Sigmoid colon (tissue), 7 donors: Measurements from ENCODE around the gene GABRB3. TPM values are rescaled to one million over a fixed set of nuclear protein-coding genes. Genes with fewer than 3 reads are reported as not detected.

Source experiments
- DNase-seq: peaks from one replicate; pipeline ENCODE4 v3.0.0-alpha.2; 2019
- H3K27ac ChIP-seq, 4 donors: fragments of 200-600 bp; sonication (generic); one replicate each; pipeline ENCODE4 v1.5.1; 2016 to 2019; ENCODE audit warnings: mild to moderate bottlenecking in 1 of 4
- H3K27me3 ChIP-seq, 3 donors: fragments of 200-600 bp; sonication (generic); one replicate each; pipeline ENCODE4 v1.5.1; 2019; ENCODE audit warnings: mild to moderate bottlenecking in 1 of 3
- H3K36me3 ChIP-seq, 4 donors: fragments of 200-600 bp; sonication (generic); one replicate each; pipeline ENCODE4 v1.5.1; 2016 to 2019
- H3K4me1 ChIP-seq, 4 donors: fragments of 200-600 bp; sonication (generic); one replicate each; pipeline ENCODE4 v1.5.1; 2017 to 2019
- H3K4me3 ChIP-seq, 4 donors: fragments of 200-600 bp; sonication (generic); one replicate each; pipeline ENCODE4 v1.5.1; 2017 to 2019; ENCODE audit warnings: mild to moderate bottlenecking in 2 of 4, moderate library complexity in 1 of 4
- H3K9me3 ChIP-seq, 4 donors: fragments of 200-600 bp in 3 of 4; sonication (generic) in 3 of 4; one replicate each; pipeline versions ENCODE4 v1.5.1 to v1.6.1; 2013 to 2019
- EP300 ChIP-seq, 4 donors: sonication (generic); formaldehyde crosslinking; IDR thresholded peaks; one replicate each; pipeline ENCODE4 v1.6.1; 2017; ENCODE audit warnings: antibody characterized with exemption in 4 of 4
- POLR2A ChIP-seq, 2 donors: fragments of 450-650 bp; IDR thresholded peaks; one replicate each; pipeline ENCODE4 v1.6.1; 2016; ENCODE audit warnings: antibody characterized with exemption in 2 of 2, mild to moderate bottlenecking in 2 of 2, moderate library complexity in 2 of 2
- POLR2AphosphoS5 ChIP-seq, 4 donors: sonication (generic); formaldehyde crosslinking; IDR thresholded peaks; one replicate each; pipeline ENCODE4 v1.6.1; 2017; ENCODE audit warnings: antibody characterized with exemption in 4 of 4
- WGBS, 2 donors: extraction: QIAGEN DNeasy Blood & Tissue Kit; methylation state at CpG; one replicate each; pipeline ENCODE4 v1.1.7; 2013; 5-methylcytosine and 5-hydroxymethylcytosine counted together
- intact Hi-C: fragments of 100-400 bp; cut with DNase I; formaldehyde crosslinking; loops from one replicate; pipeline ENCODE4 v1.15.1; 2023
- polyA plus RNA-seq, 3 donors: library from polyadenylated mRNA; stranded (reverse); fragments of 200-250 nt; gene quantifications; one replicate each; pipeline ENCODE4 v1.2.3, GENCODE V29; 2013
- total RNA-seq, 4 donors: library from RNA; depleted of rRNA; stranded (reverse); fragments of >200 nt; gene quantifications; one replicate each; pipeline ENCODE4 v1.1.0, GENCODE V29; 2016
- TF ChIP-seq, protein P1 (sequence below), 4 experiments: fragments of 450-650 bp in 3 of 4; fragments of 200-600 bp in 1 of 4; IDR thresholded peaks; one replicate each; pipeline ENCODE4 v1.5.1; 2016 to 2019; ENCODE audit warnings: antibody characterized with exemption in 4 of 4, mild to moderate bottlenecking in 3 of 4, moderate library complexity in 2 of 4
- donor health status: healthy with polysubstance abuse.
- donor health status: Bipolar disorder and iron deficiency.
- donor health status: healthy.

The GABRB3 gene
- total and polyA plus RNA-seq, 7 donors, result 0.23 to 4.6 (median 1.0) TPM

DNA sequence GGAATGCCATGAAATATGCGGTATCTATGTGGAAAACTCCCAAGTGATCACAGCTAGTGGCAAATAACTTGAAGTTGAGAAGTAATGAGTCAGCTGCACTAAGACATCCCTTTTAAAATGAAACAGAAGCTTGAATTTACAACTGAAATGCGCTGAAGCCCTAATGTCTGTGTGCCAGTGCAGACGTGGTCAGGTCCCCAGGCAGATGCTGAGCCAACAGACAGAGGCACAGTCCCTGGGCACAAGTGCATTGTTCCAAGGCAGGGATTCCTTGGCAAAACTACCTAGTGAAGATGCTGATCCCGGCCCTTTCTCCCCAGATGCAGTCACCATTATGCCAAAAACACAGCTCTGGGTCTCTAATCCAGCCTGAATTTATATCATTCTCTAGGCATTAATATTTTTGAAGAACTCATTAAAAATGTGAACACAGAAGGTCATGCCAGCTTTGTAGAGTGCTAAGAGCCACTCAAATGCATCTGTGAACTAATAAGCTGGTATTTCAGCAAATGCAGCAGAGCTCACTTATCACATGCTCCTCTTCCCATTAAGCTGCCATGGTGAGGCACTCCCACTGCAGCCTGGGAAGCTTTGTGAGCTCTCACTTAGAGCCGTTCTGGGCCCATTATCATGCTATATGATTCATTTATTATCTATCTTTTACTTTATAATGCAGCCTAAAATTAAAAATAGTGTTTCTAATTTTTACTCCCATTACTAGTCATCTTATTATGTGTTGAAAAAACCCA is 200.1 kb downstream of the GABRB3 start:
- TF ChIP-seq POLR2A (IDR thresholded peaks at IDR 0.05) (no peak), EP300 (IDR thresholded peaks at IDR 0.05) (no peak), POLR2AphosphoS5 (IDR thresholded peaks at IDR 0.05) (no peak)
- TF ChIP-seq, protein P1, sequence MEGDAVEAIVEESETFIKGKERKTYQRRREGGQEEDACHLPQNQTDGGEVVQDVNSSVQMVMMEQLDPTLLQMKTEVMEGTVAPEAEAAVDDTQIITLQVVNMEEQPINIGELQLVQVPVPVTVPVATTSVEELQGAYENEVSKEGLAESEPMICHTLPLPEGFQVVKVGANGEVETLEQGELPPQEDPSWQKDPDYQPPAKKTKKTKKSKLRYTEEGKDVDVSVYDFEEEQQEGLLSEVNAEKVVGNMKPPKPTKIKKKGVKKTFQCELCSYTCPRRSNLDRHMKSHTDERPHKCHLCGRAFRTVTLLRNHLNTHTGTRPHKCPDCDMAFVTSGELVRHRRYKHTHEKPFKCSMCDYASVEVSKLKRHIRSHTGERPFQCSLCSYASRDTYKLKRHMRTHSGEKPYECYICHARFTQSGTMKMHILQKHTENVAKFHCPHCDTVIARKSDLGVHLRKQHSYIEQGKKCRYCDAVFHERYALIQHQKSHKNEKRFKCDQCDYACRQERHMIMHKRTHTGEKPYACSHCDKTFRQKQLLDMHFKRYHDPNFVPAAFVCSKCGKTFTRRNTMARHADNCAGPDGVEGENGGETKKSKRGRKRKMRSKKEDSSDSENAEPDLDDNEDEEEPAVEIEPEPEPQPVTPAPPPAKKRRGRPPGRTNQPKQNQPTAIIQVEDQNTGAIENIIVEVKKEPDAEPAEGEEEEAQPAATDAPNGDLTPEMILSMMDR (IDR thresholded peaks at IDR 0.05), result no peak
- peaks cover 0 to 9% (median 0%) of the 10 kb centered on the region in 4 donors for H3K9me3 ChIP-seq
- H3K36me3 ChIP-seq, result no peaks in the 10 kb centered on the region
- no peak overlapping the region for H3K27ac ChIP-seq
- WGBS, 2 donors, result 70 to 82% methylated on average over 5 of the region's 5 CpGs
- intact Hi-C loops, result no loop called here
- DNase-seq, result no peak
- H3K4me3 ChIP-seq, result no peak overlapping the region
- H3K27me3 ChIP-seq, result no peaks in the 10 kb centered on the region
- H3K4me1 ChIP-seq, result no peaks in the 10 kb centered on the region

DNA sequence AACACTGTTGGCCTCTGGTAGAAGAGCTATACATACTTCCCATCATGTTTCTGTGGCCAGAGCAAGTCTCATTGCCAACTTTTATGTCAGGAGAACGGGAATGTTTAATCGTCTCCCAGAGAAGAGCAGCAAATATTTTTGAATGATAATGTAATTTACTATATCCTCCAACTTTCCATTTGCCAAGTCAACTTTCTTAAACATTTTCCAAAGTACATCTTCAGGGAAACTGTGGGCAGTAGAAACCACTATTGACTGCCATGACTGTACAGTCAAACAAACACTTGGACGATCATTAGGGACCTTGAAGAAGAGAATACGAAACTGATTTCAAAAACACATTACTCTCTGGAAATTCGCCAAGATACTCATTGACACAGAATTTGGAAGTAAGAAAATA is 201.5 kb downstream of the GABRB3 start:
- no peak for DNase-seq
- H3K36me3 ChIP-seq, result no peaks in the 10 kb centered on the region
- H3K4me3 ChIP-seq, result no peak overlapping the region
- 84 to 87% methylated on average over 5 of the region's 5 CpGs for WGBS, 2 donors
- H3K27me3 ChIP-seq, result no peaks in the 10 kb centered on the region
- intact Hi-C loops, result no loop called here
- TF ChIP-seq EP300 (IDR thresholded peaks at IDR 0.05) (no peak), POLR2AphosphoS5 (IDR thresholded peaks at IDR 0.05) (no peak), POLR2A (IDR thresholded peaks at IDR 0.05) (no peak)
- TF ChIP-seq, protein P1 (IDR thresholded peaks at IDR 0.05), result no peak
- no peak overlapping the region for H3K27ac ChIP-seq
- no peaks in the 10 kb centered on the region for H3K4me1 ChIP-seq
- peaks cover 0 to 9% (median 0%) of the 10 kb centered on the region in 4 donors for H3K9me3 ChIP-seq

DNA sequence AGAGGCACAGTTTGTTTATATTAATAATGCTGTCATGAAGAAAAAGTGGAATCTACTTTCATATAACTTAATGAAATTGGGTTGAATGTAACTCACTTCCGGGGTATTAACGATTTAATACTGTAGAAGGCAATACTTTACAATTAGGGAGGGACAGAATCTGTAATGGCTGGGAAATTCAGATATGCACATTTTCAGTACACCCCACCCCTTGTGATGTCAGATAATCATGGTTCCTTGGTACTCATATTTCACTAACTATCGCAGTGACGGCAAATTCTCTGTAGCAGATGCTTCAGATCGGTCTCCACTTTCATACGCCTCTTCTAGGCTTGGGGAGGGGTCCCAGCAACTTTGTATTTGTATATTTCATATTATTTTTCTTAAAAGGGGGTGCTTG is 207.3 kb downstream of the GABRB3 start:
- no peak for DNase-seq
- Histone ChIP-seq H3K27me3 (no peaks in the 10 kb centered on the region), H3K36me3 (no peaks in the 10 kb centered on the region), H3K9me3 (peaks cover 0 to 10% (median 0%) of the 10 kb centered on the region in 4 donors), H3K4me3 (no peak overlapping the region), H3K4me1 (no peaks in the 10 kb centered on the region), H3K27ac (no peak overlapping the region)
- intact Hi-C loops, result no loop called here
- WGBS, 2 donors, result 93 to 94% methylated on average over 6 of the region's 6 CpGs
- TF ChIP-seq EP300 (IDR thresholded peaks at IDR 0.05), result no peak
- no peak for TF ChIP-seq POLR2A (IDR thresholded peaks at IDR 0.05)
- TF ChIP-seq POLR2AphosphoS5 (IDR thresholded peaks at IDR 0.05), result no peak
- TF ChIP-seq, protein P1 (IDR thresholded peaks at IDR 0.05), result no peak

DNA sequence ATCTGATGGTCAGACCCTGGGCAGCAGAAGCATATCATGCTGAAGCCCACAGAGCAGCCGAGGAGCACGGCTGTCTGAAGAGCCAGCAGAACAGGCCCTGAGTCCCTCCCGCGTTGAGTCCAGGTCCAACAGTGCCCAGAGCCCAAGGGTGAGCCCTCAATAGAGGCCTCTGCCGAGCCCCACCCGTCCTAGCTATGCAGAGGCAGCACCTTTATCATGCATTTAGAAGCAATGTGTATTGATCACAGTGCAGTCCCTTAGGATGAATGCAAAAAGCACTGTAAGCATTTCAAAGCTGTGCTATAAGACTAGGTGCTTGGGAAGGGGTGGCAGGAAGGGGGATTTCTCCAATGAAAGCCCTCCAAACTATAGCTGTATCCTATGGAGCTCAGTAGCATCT is 208.5 kb downstream of the GABRB3 start:
- Histone ChIP-seq H3K9me3 (peaks cover 0 to 12% (median 0%) of the 10 kb centered on the region in 4 donors), H3K4me1 (no peaks in the 10 kb centered on the region), H3K36me3 (no peaks in the 10 kb centered on the region), H3K4me3 (no peak overlapping the region), H3K27ac (no peak overlapping the region), H3K27me3 (no peaks in the 10 kb centered on the region)
- intact Hi-C loops, result no loop called here
- DNase-seq, result no peak
- 69 to 75% methylated on average over 6 of the region's 6 CpGs for WGBS, 2 donors
- TF ChIP-seq EP300 (IDR thresholded peaks at IDR 0.05) (no peak), POLR2A (IDR thresholded peaks at IDR 0.05) (no peak), POLR2AphosphoS5 (IDR thresholded peaks at IDR 0.05) (no peak)
- TF ChIP-seq, protein P1 (IDR thresholded peaks at IDR 0.05), result no peak
